Measurements from ENCODE around the gene RABGAP1L.
"Not testable (repeated sequence)": the region's sequence is repeated elsewhere in the genome, so short reads cannot be mapped to it uniquely, and the experiment has no call there.

RABGAP1L gene

DNA sequence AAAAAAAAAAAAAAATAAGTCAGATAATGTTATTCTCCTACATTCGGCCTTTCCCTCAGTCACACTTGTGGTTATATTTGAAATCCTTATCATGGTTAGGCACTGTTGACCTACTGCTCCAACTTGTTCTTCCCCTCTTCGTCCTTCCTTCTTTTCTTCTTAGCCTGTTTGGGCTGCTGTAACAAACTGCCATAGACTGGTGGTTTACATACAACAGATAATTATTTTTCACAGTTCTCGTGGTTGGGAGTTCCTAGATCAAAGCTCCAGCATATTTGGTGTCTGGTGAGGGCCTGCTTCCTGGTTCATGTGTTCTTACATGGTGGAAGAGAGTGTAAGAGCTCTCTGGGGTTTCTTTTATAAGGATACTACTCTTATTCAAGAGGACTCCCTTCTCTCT is 73.4 kb downstream of the RABGAP1L start:
- in situ Hi-C loops (cut with MboI; ENCODE audit: low sequenced_read_pairs): no loop called here

- in situ Hi-C loops (cut with MboI; ENCODE audit: low sequenced_read_pairs): not testable (repeated sequence)
Measured at GRCh38 chr1:174238845-174239501, 79.7 kb downstream of the RABGAP1L start.

DNA sequence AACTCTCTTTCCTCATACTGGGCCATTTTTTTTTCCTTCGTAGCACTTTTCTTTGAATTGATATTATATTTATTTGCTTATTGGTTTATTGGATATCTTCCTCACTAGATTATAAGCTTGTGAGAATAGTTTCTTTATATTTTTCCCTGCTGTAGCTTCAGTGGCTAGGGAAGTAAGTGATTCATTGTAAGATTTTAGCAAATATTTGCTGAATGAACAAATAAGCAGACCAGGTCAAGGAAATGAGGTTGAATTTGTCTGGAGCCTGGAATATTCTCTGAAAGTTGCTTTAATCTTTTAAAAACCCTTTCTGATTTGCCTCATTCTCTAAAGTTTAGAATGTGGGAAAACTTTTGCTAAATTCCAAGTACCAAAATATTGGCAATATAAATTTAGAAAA is 80.2 kb downstream of the RABGAP1L start:
- in situ Hi-C loops (cut with MboI; ENCODE audit: low sequenced_read_pairs): no loop called here

DNA sequence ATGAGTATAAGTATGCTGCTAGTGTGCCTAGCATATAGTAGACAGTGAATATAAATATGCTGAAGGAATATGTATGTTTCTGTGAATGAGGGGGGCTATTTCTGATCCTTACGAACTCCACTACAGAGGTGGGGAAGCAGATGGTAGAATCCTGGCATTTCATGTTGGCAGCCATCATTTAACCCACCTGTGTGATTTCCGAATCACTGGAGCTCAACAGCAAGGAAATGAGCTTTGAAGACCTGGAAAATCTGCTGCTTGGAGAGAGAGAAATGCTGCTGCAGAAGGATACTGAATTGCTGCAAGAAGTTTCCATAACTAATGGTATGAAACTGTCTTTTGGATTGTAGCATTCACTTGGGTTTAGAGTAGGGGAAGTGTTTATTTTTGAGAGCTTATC is 83.5 kb downstream of the RABGAP1L start:
- in situ Hi-C loops (cut with MboI; ENCODE audit: low sequenced_read_pairs): no loop called here

DNA sequence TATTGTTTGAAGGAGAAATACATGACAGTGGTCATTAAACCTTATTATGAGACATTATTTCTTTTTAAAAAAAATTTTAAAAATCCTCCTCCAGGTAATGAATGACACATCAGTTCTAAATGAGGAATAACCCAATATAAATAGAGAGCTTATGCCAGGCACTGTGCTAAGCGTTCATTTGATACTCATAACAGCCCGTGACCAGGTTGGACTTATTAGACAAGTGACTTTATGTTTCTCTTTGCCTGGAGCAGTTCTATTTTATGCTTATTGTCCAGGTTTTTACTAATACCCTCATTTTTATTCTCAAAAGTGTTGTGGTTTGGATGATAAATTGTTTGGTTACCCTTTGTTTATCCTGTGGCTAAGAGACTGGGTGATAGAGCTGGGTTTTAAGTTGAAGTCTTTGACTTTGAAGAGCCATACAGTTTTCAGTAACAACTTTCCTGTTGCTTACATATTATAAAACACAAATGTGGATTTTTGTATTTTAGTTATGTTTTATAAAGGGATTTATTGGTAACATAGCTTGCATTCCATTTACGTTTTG is 84.2 kb downstream of the RABGAP1L start:
- in situ Hi-C loops (cut with MboI; ENCODE audit: low sequenced_read_pairs): no loop called here

DNA sequence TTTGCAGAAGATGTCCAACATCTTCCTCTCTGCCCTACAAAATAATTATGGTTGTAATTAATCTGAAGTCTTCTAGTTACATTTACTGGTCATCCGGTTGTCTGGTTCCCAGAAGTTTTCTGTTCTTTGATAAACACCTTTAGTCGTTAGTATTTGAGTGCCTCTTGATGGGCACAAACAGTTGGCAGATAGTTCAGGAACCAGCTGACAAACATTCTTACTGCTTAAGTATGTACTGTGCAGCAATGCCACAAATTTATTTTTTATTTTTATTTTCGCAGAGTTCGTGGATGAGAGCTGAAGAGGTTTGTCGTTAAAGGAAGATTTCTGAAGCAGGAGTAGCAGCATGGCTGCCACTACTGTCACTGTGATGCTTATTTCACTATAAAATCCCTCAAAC is 84.7 kb downstream of the RABGAP1L start:
- in situ Hi-C loops (cut with MboI; ENCODE audit: low sequenced_read_pairs): no loop called here

GRCh38 chr1:174247472-174247871 is 88.2 kb downstream of the RABGAP1L start:
- in situ Hi-C loops (cut with MboI; ENCODE audit: low sequenced_read_pairs): no loop called here

DNA sequence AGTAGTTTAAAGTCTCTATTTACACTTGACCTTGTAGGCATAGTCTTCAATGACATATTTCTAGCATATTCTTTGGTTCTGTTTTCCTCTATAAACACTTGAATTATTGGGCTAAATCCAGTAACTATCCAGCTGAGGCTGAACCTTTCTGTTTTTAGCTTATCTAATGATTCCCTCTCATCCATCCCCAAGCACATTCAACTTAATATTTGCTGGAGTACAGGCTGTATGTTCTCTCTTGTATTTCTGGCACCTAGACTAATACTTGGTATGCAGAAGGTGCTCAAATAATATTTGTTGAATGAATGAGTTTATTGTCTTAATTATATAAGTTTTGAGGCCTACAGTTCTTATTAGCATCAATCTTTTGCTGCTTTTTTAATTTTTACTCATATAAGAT is 88.7 kb downstream of the RABGAP1L start:
- in situ Hi-C loops (cut with MboI; ENCODE audit: low sequenced_read_pairs): no loop called here

- in situ Hi-C loops (cut with MboI; ENCODE audit: low sequenced_read_pairs): not testable (repeated sequence)
Measured at GRCh38 chr1:174256386-174256785, 97.1 kb downstream of the RABGAP1L start.

- in situ Hi-C loops (cut with MboI; ENCODE audit: low sequenced_read_pairs): no loop called here
Measured at GRCh38 chr1:174258148-174258550, 98.8 kb downstream of the RABGAP1L start.

DNA sequence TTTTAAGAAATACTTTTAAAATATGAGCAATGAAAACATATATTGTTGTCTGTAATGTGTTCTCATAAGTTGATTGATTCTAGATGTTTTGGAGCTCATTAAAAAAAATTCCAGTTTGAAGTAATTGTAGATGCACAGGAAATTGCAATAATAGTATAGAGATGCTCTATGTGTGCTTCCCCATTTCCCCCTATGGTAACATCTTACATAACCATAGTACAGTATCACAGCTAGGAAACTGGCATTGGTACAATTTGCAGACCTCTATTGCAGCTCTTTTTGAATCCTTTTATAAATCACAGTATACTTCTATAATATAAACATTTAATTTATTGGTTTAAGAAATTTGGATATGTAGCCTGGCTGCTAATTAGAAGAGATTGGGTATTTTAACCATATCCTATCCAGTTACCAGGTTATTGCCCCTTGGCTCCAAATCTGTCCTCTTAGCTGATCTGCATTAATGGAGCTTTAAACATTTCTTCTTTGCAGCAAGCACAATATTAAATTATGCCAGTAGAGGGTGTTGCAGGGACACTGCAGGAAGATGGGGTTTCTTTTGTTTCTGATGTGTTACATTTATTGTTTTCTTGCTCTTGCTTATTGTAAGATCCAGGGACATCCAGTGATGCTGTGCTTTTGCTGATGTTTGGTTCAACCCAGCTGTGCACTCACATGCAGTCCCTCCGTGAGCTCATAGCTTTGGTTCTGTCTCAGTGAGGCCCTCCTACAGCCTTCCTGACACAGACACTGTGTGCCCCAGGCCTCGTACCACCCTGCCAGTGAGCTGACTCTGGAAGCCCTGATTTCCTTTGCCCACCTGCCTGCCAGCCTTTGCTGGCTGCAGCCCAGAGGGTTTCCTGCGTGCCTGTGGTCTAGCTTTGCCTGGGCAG is 103.3 kb downstream of the RABGAP1L start:
- in situ Hi-C loops (cut with MboI; ENCODE audit: low sequenced_read_pairs): loop anchor here (10.0 kb wide), 1 partner anchor 482 kb away; no protein-coding TSS in a partner anchor

- in situ Hi-C loops (cut with MboI; ENCODE audit: low sequenced_read_pairs): loop anchor here (10.0 kb wide), 1 partner anchor 480 kb away; no protein-coding TSS in a partner anchor
Measured at GRCh38 chr1:174265282-174265681, 106.0 kb downstream of the RABGAP1L start.

DNA sequence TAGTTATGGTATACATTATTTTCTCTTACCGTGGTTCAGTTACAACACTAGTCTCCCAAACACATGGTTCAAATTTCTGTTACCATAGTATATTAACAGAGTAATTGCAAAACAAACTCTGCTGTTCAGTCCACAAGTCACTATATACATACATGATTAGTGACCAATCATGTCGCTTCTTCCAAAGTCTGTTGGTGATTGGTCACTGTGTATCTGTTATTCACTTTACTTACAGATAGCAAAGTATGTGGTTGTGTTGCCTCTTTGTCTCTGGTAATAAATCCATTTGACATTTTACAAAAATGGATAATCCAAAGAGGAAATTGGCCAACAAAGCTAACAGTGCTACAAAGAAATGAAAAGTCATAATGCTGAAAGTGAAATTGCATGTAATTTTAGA is 107.2 kb downstream of the RABGAP1L start:
- in situ Hi-C loops (cut with MboI; ENCODE audit: low sequenced_read_pairs): loop anchor here (10.0 kb wide), 1 partner anchor 478 kb away; no protein-coding TSS in a partner anchor

DNA sequence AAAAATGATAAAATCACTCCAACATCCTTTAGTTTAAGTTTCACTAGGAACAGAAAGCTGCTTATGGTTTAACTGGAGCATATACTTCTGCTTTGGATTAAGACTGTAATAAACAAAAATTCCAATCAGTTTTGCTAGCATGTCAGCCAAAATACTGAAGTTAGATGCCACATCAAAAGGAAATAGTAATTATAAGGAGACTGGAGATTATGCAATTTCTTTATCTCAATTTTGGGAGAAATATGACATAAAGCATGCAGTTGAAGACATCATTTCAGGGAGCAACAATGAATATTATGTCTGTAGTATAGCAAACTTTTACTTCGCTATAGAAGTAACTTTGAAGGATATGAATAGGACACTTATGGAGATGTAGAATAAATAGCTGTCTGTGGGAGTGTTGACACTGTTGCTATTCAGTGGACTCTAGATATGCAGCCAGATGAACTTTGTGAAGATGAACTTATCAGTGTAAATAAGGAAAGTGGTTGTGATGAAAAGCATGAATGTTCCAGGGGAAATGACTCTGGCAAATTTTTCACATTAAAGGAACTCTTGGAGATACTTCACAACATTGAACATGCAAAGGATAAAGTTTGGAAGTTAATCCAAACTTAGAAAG is 107.8 kb downstream of the RABGAP1L start:
- in situ Hi-C loops (cut with MboI; ENCODE audit: low sequenced_read_pairs): loop anchor here (10.0 kb wide), 1 partner anchor 478 kb away; no protein-coding TSS in a partner anchor

- in situ Hi-C loops (cut with MboI; ENCODE audit: low sequenced_read_pairs): loop anchor here (10.0 kb wide), 1 partner anchor 475 kb away; no protein-coding TSS in a partner anchor
Measured at GRCh38 chr1:174269989-174270651, 110.8 kb downstream of the RABGAP1L start.

- in situ Hi-C loops (cut with MboI; ENCODE audit: low sequenced_read_pairs): no loop called here
Measured at GRCh38 chr1:174273190-174273589, 113.9 kb downstream of the RABGAP1L start.

DNA sequence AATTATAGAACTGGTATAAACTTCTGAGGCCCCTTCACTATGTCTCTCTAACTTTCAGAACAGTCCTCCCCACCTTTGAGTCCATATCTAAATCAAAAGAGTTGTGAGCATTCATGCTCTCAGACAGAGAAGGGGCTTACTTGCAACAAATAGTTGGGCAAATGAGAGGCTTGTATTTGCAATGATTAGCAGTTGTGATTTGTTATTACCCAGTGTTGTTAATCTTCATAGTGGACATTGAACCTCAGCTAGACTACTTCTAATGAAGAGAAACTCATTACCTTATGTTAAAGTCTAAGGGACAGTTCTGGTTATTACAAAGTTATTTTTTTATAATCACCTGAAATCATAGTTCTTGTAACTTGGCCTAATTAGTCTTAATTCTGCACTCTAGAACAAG is 114.5 kb downstream of the RABGAP1L start:
- in situ Hi-C loops (cut with MboI; ENCODE audit: low sequenced_read_pairs): no loop called here

GRCh38 chr1:174274452-174274851 is 115.1 kb downstream of the RABGAP1L start:
- in situ Hi-C loops (cut with MboI; ENCODE audit: low sequenced_read_pairs): no loop called here

DNA sequence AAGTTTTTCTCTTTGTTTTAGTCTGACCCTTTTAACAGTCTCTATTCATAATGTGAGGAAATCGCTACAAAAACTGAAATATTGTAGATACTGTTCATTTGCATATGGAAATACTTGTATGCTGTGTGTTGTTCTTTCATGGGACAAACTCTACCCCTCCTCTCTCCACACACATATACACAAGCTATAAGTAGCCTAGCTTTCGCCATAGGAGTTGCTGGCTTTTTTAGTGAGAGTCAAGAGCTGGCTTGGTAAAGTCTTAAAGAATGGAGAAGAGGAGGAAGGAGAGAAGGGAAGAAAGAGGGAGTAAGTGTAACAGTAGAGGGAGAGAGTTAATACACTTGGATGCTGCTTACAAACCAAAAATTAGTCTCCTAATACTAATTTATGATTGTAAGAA is 115.6 kb downstream of the RABGAP1L start:
- in situ Hi-C loops (cut with MboI; ENCODE audit: low sequenced_read_pairs): no loop called here

- in situ Hi-C loops (cut with MboI; ENCODE audit: low sequenced_read_pairs): no loop called here
Measured at GRCh38 chr1:174276087-174276486, 116.8 kb downstream of the RABGAP1L start.

- in situ Hi-C loops (cut with MboI; ENCODE audit: low sequenced_read_pairs): no loop called here
Measured at GRCh38 chr1:174284052-174284451, 124.7 kb downstream of the RABGAP1L start.

Data from HL-60/S4 treated with phorbol 12-myristate 13-acetate at 8.2 ng/mL for 4 days and 3 days (cell line).